ENCODE data around the gene EIPR1. TPM values are rescaled to one million over a fixed set of nuclear protein-coding genes. Genes with fewer than 3 reads are reported as not detected.

EIPR1 gene
- total and polyA plus RNA-seq, 2 of the 13 experiments (the other 11 are each of a cell fraction or from before 2014, with no cell fraction given): 70.0 to 96.3 TPM

DNA sequence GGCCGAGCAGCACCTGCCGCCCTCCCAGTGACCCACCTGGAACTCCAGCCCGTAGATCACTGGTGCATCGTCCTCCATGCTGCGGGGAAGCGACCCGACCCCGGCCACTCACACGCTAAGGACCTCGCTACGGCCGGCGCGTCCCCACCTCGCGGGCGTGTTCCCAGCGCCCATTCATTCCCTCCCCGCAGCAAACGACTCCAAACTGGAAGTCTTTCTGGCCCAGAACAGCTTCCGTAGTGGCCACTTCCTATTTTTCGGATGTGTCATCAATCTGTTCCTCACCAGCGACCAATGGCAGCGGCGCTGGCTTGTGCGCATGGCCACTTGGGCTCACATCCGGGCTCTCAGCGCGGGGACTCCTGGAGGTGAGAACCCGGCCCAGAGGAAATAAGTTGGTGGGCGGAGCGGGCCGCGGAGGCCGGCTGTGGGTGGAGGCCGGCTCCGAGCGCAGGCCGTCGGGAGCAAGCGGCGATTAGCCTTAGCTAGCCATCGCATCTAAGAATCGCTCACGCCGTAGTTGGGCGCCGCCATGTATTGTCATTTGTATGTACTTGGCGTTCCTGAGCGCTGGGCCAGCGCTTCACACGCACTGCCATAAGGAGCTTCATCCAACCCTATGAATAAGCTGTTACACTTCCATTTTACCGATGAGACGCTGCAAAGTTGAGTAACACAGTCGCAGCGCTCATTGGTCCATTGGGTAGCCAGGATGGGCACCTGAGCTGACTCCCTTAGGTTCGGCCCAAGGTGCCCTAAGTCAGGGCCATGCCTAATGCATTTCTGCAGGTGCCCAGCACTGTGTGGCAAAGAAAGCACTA is at the start of gene EIPR1 (continued):
- TF ChIP-seq CBX2 (IDR thresholded peaks at IDR 0.05; ENCODE audit: low read depth, low read length): no peak
- no peak for TF ChIP-seq CBX2 (CRISPR knock-in tag; IDR thresholded peaks at IDR 0.05; ENCODE audit: low read depth)
- TF ChIP-seq ZNF720 (CRISPR knock-in tag; IDR thresholded peaks at IDR 0.05): no peak
- no peak; the same call in 1 of the 2 replicates for TF ChIP-seq NAIF1 (CRISPR knock-in tag; IDR thresholded peaks at IDR 0.05; ENCODE audit: borderline replicate concordance)
- no peak for TF ChIP-seq SNAI1 (CRISPR knock-in tag; IDR thresholded peaks at IDR 0.05; ENCODE audit: borderline replicate concordance)
- TF ChIP-seq, protein P1, sequence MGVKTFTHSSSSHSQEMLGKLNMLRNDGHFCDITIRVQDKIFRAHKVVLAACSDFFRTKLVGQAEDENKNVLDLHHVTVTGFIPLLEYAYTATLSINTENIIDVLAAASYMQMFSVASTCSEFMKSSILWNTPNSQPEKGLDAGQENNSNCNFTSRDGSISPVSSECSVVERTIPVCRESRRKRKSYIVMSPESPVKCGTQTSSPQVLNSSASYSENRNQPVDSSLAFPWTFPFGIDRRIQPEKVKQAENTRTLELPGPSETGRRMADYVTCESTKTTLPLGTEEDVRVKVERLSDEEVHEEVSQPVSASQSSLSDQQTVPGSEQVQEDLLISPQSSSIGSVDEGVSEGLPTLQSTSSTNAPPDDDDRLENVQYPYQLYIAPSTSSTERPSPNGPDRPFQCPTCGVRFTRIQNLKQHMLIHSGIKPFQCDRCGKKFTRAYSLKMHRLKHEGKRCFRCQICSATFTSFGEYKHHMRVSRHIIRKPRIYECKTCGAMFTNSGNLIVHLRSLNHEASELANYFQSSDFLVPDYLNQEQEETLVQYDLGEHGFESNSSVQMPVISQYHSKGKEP (CRISPR knock-in tag; IDR thresholded peaks at IDR 0.05): peak; percentile 67; the same call in 1 of the 2 replicates
- TF ChIP-seq, protein P2, sequence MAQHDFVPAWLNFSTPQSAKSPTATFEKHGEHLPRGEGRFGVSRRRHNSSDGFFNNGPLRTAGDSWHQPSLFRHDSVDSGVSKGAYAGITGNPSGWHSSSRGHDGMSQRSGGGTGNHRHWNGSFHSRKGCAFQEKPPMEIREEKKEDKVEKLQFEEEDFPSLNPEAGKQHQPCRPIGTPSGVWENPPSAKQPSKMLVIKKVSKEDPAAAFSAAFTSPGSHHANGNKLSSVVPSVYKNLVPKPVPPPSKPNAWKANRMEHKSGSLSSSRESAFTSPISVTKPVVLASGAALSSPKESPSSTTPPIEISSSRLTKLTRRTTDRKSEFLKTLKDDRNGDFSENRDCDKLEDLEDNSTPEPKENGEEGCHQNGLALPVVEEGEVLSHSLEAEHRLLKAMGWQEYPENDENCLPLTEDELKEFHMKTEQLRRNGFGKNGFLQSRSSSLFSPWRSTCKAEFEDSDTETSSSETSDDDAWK (CRISPR knock-in tag; IDR thresholded peaks at IDR 0.05): no peak
- no peak; the same call in 1 of the 2 replicates for TF ChIP-seq ZIK1 (CRISPR knock-in tag; IDR thresholded peaks at IDR 0.05; ENCODE audit: borderline replicate concordance, low read depth)
- TF ChIP-seq, protein P3, sequence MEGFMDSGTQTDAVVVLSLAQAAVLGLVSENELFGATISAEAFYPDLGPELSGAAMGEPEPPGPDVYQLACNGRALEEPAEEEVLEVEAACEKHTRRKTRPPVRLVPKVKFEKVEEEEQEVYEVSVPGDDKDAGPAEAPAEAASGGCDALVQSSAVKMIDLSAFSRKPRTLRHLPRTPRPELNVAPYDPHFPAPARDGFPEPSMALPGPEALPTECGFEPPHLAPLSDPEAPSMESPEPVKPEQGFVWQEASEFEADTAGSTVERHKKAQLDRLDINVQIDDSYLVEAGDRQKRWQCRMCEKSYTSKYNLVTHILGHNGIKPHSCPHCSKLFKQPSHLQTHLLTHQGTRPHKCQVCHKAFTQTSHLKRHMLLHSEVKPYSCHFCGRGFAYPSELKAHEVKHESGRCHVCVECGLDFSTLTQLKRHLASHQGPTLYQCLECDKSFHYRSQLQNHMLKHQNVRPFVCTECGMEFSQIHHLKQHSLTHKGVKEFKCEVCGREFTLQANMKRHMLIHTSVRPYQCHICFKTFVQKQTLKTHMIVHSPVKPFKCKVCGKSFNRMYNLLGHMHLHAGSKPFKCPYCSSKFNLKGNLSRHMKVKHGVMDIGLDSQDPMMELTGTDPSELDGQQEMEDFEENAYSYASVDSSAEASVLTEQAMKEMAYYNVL (CRISPR knock-in tag; IDR thresholded peaks at IDR 0.05; ENCODE audit: borderline replicate concordance): no peak; the same call in 1 of the 2 replicates
- TF ChIP-seq, protein P4, sequence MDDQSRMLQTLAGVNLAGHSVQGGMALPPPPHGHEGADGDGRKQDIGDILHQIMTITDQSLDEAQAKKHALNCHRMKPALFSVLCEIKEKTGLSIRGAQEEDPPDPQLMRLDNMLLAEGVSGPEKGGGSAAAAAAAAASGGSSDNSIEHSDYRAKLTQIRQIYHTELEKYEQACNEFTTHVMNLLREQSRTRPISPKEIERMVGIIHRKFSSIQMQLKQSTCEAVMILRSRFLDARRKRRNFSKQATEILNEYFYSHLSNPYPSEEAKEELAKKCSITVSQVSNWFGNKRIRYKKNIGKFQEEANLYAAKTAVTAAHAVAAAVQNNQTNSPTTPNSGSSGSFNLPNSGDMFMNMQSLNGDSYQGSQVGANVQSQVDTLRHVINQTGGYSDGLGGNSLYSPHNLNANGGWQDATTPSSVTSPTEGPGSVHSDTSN (CRISPR knock-in tag; IDR thresholded peaks at IDR 0.05; ENCODE audit: borderline replicate concordance): no peak
- TF ChIP-seq, protein P5, sequence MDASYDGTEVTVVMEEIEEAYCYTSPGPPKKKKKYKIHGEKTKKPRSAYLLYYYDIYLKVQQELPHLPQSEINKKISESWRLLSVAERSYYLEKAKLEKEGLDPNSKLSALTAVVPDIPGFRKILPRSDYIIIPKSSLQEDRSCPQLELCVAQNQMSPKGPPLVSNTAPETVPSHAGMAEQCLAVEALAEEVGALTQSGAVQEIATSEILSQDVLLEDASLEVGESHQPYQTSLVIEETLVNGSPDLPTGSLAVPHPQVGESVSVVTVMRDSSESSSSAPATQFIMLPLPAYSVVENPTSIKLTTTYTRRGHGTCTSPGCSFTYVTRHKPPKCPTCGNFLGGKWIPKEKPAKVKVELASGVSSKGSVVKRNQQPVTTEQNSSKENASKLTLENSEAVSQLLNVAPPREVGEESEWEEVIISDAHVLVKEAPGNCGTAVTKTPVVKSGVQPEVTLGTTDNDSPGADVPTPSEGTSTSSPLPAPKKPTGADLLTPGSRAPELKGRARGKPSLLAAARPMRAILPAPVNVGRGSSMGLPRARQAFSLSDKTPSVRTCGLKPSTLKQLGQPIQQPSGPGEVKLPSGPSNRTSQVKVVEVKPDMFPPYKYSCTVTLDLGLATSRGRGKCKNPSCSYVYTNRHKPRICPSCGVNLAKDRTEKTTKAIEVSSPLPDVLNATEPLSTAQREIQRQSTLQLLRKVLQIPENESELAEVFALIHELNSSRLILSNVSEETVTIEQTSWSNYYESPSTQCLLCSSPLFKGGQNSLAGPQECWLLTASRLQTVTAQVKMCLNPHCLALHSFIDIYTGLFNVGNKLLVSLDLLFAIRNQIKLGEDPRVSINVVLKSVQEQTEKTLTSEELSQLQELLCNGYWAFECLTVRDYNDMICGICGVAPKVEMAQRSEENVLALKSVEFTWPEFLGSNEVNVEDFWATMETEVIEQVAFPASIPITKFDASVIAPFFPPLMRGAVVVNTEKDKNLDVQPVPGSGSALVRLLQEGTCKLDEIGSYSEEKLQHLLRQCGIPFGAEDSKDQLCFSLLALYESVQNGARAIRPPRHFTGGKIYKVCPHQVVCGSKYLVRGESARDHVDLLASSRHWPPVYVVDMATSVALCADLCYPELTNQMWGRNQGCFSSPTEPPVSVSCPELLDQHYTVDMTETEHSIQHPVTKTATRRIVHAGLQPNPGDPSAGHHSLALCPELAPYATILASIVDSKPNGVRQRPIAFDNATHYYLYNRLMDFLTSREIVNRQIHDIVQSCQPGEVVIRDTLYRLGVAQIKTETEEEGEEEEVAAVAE (CRISPR knock-in tag; IDR thresholded peaks at IDR 0.05; ENCODE audit: borderline replicate concordance): peak; percentile 72; the same call in 1 of the 2 replicates
- TF ChIP-seq NR3C1 (CRISPR knock-in tag; IDR thresholded peaks at IDR 0.05): no peak
- TF ChIP-seq GABPA (IDR thresholded peaks at IDR 0.05; ENCODE audit: low read depth, low read length): peak; percentile 65
- peak; percentile 88 for TF ChIP-seq GABPA (CRISPR knock-in tag; IDR thresholded peaks at IDR 0.05; ENCODE audit: low read depth)
- no peak; the same call in 1 of the 2 replicates for TF ChIP-seq KDM6A (CRISPR knock-in tag; IDR thresholded peaks at IDR 0.05; ENCODE audit: low read depth)
- TF ChIP-seq CBX1 (IDR thresholded peaks at IDR 0.05; ENCODE audit: low read depth): peak; percentile 90

All from HepG2 (cell line).